Mucosa of rectum (tissue), 2 donors: ENCODE data around the gene WDR12.
"Not testable (repeated sequence)": the region's sequence is repeated elsewhere in the genome, so short reads cannot be mapped to it uniquely, and the experiment has no call there.

ENCODE experiments used
- H3K27ac ChIP-seq, 2 donors: one replicate each; pipeline ENCODE4 v1.7.0; 2013; ENCODE audit warnings: inconsistent platforms in 2 of 2, low read depth in 2 of 2, low read length in 2 of 2
- H3K27me3 ChIP-seq, 2 donors: one replicate each; pipeline ENCODE4 v1.7.0; 2013; ENCODE audit warnings: low read length in 2 of 2; ENCODE audit not compliant: control insufficient read depth in 2 of 2, insufficient read depth in 2 of 2
- H3K36me3 ChIP-seq, 2 donors: one replicate each; pipeline ENCODE4 v1.7.0; 2013; ENCODE audit warnings: low read length in 2 of 2; ENCODE audit not compliant: control insufficient read depth in 2 of 2, insufficient read depth in 2 of 2
- H3K4me1 ChIP-seq, 2 donors: one replicate each; pipeline ENCODE4 v1.7.0; 2013; ENCODE audit warnings: low read length in 2 of 2, mild to moderate bottlenecking in 1 of 2; ENCODE audit not compliant: control insufficient read depth in 2 of 2, insufficient read depth in 2 of 2
- H3K4me3 ChIP-seq, 2 donors: one replicate each; pipeline ENCODE4 v1.7.0; 2013; ENCODE audit warnings: low read length in 2 of 2
- H3K9ac ChIP-seq, 2 donors: one replicate each; pipeline ENCODE4 v1.7.0; 2013; ENCODE audit warnings: low read length in 2 of 2, low read depth in 1 of 2, mild to moderate bottlenecking in 1 of 2
- H3K9me3 ChIP-seq, 2 donors: one replicate each; pipeline ENCODE4 v1.7.0; 2013; ENCODE audit warnings: low read length in 2 of 2; ENCODE audit not compliant: control insufficient read depth in 2 of 2
- donor health status: healthy.
- donor health status: Normal muscosa, but diverticular disease.

Gene WDR12

GRCh38 chr2:202849343-202849742 is 62.1 kb downstream of the WDR12 start:
- H3K4me1 ChIP-seq, H3K27ac ChIP-seq, H3K9me3 ChIP-seq, H3K9ac ChIP-seq, H3K36me3 ChIP-seq, H3K27me3 ChIP-seq, H3K4me3 ChIP-seq: not testable (repeated sequence)

GRCh38 chr2:202848813-202849212 is 62.7 kb downstream of the WDR12 start:
- H3K4me3 ChIP-seq = no peak overlapping the region
- no peaks in the 10 kb centered on the region for H3K27me3 ChIP-seq
- H3K4me1 ChIP-seq = no peaks in the 10 kb centered on the region
- H3K9ac ChIP-seq = no peak overlapping the region
- H3K27ac ChIP-seq = no peak overlapping the region
- H3K36me3 ChIP-seq = no peaks in the 10 kb centered on the region
- H3K9me3 ChIP-seq = no peaks in the 10 kb centered on the region

- Histone ChIP-seq H3K36me3 (no peaks in the 10 kb centered on the region), H3K9ac (no peak overlapping the region), H3K4me3 (no peak overlapping the region), H3K9me3 (no peaks in the 10 kb centered on the region), H3K27ac (no peak overlapping the region), H3K27me3 (no peaks in the 10 kb centered on the region), H3K4me1 (no peaks in the 10 kb centered on the region)
Measured at GRCh38 chr2:202847693-202848524, 63.6 kb downstream of the WDR12 start.

GRCh38 chr2:202844656-202845055 is 66.8 kb downstream of the WDR12 start:
- Histone ChIP-seq H3K9ac (no peak overlapping the region), H3K27me3 (no peaks in the 10 kb centered on the region), H3K4me3 (no peak overlapping the region), H3K4me1 (no peaks in the 10 kb centered on the region), H3K9me3 (no peaks in the 10 kb centered on the region), H3K36me3 (no peaks in the 10 kb centered on the region), H3K27ac (no peak overlapping the region)

- Histone ChIP-seq H3K4me1 (no peaks in the 10 kb centered on the region), H3K27ac (no peak overlapping the region), H3K36me3 (no peaks in the 10 kb centered on the region), H3K27me3 (no peaks in the 10 kb centered on the region), H3K9ac (no peak overlapping the region), H3K4me3 (no peak overlapping the region), H3K9me3 (no peaks in the 10 kb centered on the region)
Measured at GRCh38 chr2:202842690-202843089, 68.8 kb downstream of the WDR12 start.

- no peak overlapping the region for H3K9ac ChIP-seq
- H3K27ac ChIP-seq = no peak overlapping the region
- H3K4me1 ChIP-seq = no peaks in the 10 kb centered on the region
- H3K36me3 ChIP-seq = no peaks in the 10 kb centered on the region
- H3K27me3 ChIP-seq = no peaks in the 10 kb centered on the region
- H3K9me3 ChIP-seq = no peaks in the 10 kb centered on the region
- no peak overlapping the region for H3K4me3 ChIP-seq
Measured at GRCh38 chr2:202841090-202841867, 70.2 kb downstream of the WDR12 start.

- Histone ChIP-seq H3K4me3 (no peak overlapping the region), H3K36me3 (no peaks in the 10 kb centered on the region), H3K27ac (no peak overlapping the region), H3K9me3 (no peaks in the 10 kb centered on the region), H3K9ac (no peak overlapping the region), H3K27me3 (no peaks in the 10 kb centered on the region), H3K4me1 (no peaks in the 10 kb centered on the region)
Measured at GRCh38 chr2:202831242-202832220, 79.9 kb downstream of the WDR12 start.

- Histone ChIP-seq H3K27ac (no peak overlapping the region), H3K4me3 (no peak overlapping the region), H3K27me3 (no peaks in the 10 kb centered on the region), H3K4me1 (no peaks in the 10 kb centered on the region), H3K9me3 (no peaks in the 10 kb centered on the region), H3K36me3 (no peaks in the 10 kb centered on the region), H3K9ac (no peak overlapping the region)
Measured at GRCh38 chr2:202824901-202825300, 86.6 kb downstream of the WDR12 start.
